ENCODE measurements around the gene PRICKLE4. TPM values are rescaled to one million over a fixed set of nuclear protein-coding genes. Genes with fewer than 3 reads are reported as not detected.

The PRICKLE4 gene
- total and polyA plus RNA-seq, 2 of the 13 experiments (the other 11 are each of a cell fraction or from before 2014, with no cell fraction given), result 0.92 to 1.2 TPM

DNA sequence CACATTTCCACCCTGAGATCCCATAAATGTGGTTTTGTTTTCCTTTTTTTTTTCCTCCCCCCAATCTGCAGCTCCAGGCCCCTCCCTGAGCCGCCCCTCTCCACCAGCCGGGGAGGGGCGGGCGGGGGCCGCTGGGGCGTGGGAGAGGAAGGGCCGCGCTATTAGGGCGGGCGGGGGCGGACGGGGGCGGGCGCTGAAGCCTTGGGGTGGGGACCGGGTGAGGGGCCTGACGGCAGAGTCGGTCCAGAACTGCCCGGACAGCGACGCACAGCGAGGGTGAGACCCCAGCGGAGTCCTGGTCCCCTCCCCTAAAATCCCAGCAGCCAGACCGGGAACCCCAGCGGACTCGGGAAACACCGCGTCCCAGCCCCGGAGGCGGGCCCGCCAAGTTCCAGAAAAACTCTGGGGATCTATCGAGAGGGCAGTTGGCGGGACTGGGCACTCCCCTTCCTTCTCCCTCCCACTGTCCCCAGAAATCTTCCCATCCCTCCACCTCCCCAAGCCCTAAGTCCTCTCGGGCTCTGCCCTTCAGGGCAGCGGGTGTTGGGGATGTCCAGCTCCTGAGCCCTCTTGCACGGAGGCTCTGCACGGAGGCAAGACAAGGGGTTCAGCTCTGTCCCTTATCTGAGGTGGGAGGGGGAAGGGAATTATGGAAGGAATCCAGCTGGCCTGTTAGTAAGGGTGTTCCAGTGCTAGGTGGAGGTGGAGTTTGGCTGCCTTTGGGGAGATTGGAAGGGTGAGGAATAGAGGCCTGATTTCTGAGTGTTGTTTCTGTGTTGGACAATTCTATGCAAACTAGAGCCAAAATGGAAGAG, at the start of gene PRICKLE4 (continued):
- TF ChIP-seq, protein P1, sequence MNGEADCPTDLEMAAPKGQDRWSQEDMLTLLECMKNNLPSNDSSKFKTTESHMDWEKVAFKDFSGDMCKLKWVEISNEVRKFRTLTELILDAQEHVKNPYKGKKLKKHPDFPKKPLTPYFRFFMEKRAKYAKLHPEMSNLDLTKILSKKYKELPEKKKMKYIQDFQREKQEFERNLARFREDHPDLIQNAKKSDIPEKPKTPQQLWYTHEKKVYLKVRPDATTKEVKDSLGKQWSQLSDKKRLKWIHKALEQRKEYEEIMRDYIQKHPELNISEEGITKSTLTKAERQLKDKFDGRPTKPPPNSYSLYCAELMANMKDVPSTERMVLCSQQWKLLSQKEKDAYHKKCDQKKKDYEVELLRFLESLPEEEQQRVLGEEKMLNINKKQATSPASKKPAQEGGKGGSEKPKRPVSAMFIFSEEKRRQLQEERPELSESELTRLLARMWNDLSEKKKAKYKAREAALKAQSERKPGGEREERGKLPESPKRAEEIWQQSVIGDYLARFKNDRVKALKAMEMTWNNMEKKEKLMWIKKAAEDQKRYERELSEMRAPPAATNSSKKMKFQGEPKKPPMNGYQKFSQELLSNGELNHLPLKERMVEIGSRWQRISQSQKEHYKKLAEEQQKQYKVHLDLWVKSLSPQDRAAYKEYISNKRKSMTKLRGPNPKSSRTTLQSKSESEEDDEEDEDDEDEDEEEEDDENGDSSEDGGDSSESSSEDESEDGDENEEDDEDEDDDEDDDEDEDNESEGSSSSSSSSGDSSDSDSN (CRISPR knock-in tag; IDR thresholded peaks at IDR 0.05), result no peak
- TF ChIP-seq, protein P2, sequence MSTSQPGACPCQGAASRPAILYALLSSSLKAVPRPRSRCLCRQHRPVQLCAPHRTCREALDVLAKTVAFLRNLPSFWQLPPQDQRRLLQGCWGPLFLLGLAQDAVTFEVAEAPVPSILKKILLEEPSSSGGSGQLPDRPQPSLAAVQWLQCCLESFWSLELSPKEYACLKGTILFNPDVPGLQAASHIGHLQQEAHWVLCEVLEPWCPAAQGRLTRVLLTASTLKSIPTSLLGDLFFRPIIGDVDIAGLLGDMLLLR (CRISPR knock-in tag; IDR thresholded peaks at IDR 0.05), result no peak
- TF ChIP-seq, protein P3, sequence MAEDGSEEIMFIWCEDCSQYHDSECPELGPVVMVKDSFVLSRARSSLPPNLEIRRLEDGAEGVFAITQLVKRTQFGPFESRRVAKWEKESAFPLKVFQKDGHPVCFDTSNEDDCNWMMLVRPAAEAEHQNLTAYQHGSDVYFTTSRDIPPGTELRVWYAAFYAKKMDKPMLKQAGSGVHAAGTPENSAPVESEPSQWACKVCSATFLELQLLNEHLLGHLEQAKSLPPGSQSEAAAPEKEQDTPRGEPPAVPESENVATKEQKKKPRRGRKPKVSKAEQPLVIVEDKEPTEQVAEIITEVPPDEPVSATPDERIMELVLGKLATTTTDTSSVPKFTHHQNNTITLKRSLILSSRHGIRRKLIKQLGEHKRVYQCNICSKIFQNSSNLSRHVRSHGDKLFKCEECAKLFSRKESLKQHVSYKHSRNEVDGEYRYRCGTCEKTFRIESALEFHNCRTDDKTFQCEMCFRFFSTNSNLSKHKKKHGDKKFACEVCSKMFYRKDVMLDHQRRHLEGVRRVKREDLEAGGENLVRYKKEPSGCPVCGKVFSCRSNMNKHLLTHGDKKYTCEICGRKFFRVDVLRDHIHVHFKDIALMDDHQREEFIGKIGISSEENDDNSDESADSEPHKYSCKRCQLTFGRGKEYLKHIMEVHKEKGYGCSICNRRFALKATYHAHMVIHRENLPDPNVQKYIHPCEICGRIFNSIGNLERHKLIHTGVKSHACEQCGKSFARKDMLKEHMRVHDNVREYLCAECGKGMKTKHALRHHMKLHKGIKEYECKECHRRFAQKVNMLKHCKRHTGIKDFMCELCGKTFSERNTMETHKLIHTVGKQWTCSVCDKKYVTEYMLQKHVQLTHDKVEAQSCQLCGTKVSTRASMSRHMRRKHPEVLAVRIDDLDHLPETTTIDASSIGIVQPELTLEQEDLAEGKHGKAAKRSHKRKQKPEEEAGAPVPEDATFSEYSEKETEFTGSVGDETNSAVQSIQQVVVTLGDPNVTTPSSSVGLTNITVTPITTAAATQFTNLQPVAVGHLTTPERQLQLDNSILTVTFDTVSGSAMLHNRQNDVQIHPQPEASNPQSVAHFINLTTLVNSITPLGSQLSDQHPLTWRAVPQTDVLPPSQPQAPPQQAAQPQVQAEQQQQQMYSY (CRISPR knock-in tag; IDR thresholded peaks at IDR 0.05), result no peak
- TF ChIP-seq, protein P4, sequence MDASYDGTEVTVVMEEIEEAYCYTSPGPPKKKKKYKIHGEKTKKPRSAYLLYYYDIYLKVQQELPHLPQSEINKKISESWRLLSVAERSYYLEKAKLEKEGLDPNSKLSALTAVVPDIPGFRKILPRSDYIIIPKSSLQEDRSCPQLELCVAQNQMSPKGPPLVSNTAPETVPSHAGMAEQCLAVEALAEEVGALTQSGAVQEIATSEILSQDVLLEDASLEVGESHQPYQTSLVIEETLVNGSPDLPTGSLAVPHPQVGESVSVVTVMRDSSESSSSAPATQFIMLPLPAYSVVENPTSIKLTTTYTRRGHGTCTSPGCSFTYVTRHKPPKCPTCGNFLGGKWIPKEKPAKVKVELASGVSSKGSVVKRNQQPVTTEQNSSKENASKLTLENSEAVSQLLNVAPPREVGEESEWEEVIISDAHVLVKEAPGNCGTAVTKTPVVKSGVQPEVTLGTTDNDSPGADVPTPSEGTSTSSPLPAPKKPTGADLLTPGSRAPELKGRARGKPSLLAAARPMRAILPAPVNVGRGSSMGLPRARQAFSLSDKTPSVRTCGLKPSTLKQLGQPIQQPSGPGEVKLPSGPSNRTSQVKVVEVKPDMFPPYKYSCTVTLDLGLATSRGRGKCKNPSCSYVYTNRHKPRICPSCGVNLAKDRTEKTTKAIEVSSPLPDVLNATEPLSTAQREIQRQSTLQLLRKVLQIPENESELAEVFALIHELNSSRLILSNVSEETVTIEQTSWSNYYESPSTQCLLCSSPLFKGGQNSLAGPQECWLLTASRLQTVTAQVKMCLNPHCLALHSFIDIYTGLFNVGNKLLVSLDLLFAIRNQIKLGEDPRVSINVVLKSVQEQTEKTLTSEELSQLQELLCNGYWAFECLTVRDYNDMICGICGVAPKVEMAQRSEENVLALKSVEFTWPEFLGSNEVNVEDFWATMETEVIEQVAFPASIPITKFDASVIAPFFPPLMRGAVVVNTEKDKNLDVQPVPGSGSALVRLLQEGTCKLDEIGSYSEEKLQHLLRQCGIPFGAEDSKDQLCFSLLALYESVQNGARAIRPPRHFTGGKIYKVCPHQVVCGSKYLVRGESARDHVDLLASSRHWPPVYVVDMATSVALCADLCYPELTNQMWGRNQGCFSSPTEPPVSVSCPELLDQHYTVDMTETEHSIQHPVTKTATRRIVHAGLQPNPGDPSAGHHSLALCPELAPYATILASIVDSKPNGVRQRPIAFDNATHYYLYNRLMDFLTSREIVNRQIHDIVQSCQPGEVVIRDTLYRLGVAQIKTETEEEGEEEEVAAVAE (CRISPR knock-in tag; IDR thresholded peaks at IDR 0.05; ENCODE audit: borderline replicate concordance), result no peak
- TF ChIP-seq KMT2A (CRISPR knock-in tag; IDR thresholded peaks at IDR 0.05) (0 out of 2 replicates have a peak, but pooled peaks have one; percentile 1), ZNF746 (CRISPR knock-in tag; IDR thresholded peaks at IDR 0.05) (peak; percentile 67), NR2F2 (IDR thresholded peaks at IDR 0.05; ENCODE audit: borderline replicate concordance, low read depth) (no peak), ZNF605 (CRISPR knock-in tag; IDR thresholded peaks at IDR 0.05) (0 out of 2 replicates have a peak, but pooled peaks have one; percentile 22)
- TF ChIP-seq, protein P5, sequence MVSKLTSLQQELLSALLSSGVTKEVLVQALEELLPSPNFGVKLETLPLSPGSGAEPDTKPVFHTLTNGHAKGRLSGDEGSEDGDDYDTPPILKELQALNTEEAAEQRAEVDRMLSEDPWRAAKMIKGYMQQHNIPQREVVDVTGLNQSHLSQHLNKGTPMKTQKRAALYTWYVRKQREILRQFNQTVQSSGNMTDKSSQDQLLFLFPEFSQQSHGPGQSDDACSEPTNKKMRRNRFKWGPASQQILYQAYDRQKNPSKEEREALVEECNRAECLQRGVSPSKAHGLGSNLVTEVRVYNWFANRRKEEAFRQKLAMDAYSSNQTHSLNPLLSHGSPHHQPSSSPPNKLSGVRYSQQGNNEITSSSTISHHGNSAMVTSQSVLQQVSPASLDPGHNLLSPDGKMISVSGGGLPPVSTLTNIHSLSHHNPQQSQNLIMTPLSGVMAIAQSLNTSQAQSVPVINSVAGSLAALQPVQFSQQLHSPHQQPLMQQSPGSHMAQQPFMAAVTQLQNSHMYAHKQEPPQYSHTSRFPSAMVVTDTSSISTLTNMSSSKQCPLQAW (CRISPR knock-in tag; IDR thresholded peaks at IDR 0.05), result no peak
- TF ChIP-seq, protein P6, sequence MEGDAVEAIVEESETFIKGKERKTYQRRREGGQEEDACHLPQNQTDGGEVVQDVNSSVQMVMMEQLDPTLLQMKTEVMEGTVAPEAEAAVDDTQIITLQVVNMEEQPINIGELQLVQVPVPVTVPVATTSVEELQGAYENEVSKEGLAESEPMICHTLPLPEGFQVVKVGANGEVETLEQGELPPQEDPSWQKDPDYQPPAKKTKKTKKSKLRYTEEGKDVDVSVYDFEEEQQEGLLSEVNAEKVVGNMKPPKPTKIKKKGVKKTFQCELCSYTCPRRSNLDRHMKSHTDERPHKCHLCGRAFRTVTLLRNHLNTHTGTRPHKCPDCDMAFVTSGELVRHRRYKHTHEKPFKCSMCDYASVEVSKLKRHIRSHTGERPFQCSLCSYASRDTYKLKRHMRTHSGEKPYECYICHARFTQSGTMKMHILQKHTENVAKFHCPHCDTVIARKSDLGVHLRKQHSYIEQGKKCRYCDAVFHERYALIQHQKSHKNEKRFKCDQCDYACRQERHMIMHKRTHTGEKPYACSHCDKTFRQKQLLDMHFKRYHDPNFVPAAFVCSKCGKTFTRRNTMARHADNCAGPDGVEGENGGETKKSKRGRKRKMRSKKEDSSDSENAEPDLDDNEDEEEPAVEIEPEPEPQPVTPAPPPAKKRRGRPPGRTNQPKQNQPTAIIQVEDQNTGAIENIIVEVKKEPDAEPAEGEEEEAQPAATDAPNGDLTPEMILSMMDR (CRISPR knock-in tag; IDR thresholded peaks at IDR 0.05), result no peak
- TF ChIP-seq, protein P7, sequence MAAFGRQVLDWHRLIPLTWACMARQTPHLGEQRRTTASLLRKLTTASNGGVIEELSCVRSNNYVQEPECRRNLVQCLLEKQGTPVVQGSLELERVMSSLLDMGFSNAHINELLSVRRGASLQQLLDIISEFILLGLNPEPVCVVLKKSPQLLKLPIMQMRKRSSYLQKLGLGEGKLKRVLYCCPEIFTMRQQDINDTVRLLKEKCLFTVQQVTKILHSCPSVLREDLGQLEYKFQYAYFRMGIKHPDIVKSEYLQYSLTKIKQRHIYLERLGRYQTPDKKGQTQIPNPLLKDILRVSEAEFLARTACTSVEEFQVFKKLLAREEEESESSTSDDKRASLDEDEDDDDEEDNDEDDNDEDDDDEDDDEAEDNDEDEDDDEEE (CRISPR knock-in tag; IDR thresholded peaks at IDR 0.05), result peak; percentile 50; the same call in 1 of the 2 replicates

Data from HepG2 (cell line).